Activated effector memory CD4-positive, alpha-beta T cell treated with anti-CD3 and anti-CD28 coated beads, Interleukin-2, amount 50 U/mL, for 16 hours (primary cell): ENCODE measurements around the gene CFB.

Source experiments
- DNase-seq: peaks from one replicate; pipeline ENCODE4 v3.0.0-alpha.2; 2020

Gene CFB

DNA sequence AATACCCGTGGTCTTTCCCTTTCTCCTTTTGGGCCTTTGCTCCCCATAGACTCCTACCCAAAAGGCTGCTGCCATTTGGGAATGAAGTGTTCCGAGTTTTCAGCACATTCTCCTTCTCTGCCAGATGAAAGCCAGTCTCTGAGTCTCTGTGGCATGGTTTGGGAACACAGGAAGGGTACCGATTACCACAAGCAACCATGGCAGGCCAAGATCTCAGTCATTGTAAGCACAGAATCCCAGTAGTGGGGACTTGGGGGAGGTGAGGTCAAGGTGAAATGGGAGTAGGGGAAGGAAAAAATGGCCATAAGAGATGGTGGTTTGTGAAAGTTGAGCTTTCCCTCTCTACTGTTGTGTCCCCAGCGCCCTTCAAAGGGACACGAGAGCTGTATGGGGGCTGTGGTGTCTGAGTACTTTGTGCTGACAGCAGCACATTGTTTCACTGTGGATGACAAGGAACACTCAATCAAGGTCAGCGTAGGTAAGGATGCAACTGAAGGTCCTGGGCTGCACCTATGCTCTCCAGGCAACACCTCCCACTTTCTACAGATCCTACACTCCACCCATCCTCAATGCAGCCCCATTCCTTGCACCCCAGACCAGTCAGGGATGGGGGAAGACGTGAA is 4.1 kb downstream of the CFB start:
- no peak for DNase-seq

DNA sequence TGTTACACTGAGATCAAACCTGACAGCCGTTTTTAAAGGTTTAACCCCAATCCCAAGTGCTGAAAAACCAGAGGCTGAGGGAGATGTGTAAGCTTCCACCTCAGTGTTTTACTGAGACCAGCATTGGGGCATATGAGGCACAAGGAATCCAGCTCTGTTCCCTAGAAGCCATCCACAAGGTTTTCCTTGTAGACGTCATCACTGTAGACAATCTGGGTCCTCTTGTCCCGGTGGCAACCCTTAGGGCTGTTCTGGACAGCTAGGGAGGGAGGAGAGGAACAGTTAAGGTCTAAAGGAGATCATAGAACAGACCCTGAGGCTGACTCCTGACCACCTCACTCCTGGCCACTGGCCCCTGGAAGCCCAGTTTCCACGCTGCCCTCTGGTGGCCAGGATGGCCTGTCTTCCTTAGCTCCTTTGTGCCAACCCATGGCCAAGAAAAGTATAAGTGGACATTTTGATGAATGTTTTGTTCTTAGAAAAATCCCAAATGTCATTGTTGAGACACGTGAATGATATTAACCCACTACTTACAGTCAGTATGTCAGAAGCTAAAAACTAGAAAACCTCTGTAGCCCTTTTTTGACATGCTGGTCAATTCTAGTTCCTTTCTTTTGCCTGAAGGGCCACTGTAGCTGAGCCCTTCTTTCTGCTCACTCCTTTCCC is 6.4 kb downstream of the CFB start:
- DNase-seq, result peak; percentile 75

DNA sequence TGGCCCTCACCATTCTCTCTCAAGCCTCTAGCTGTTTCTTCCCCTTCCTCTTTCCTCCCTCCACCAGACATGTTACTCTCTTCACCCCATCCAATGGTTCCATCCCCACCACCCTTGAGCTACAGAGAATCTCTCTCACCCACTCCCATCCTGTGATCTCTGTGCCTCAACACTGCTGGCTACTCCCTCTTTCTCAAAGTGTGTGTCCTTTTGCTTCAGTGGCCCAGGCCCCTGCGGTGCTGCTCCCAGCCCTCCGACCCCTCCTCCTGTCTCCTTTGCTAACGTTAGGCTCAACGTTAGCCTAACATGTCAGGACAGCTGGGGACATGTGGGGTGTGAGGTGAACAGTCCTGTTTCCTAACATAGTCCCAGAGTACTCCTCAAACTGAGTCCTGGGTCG is 7.0 kb downstream of the CFB start:
- no peak for DNase-seq

DNA sequence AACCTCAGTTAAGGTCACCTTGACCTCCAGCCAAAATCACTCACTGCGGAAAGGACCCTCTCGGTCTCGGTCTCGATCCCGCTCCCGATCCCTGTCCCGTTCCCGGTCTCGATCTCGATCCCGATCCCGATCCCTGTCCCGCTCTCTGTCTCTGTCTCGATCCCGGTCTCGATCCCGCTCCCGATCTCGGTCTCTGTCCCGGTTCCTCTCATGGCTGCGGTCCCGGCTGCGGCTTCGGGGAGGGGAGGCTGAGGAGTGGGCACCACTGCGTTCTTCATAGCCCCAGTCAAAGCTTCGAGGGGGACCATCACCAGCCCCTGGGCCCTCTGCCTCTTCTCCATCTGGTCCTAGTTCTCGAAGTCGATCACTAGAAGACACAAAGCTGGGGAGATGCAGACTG is 8.6 kb downstream of the CFB start:
- DNase-seq, result no peak

DNA sequence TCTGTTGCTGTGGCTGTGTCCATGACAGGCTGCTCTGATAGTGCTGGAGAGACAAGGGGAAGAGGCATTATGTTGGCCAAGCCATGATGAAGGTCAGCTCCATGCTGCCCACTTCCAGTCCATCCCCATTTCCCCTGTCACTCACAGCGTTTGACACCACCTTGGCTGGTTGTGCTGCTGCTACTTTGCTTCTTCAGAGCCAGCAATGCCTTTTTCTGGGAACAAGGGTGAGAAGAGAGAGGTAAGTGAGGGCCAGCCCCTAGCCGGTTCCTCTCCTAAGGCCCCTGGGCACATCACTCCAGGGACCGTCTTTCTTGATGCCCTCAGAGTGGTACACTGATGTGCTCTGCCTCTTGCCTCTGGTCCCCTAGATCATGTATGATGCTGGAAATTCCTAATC is 10.9 kb downstream of the CFB start:
- DNase-seq, result no peak

DNA sequence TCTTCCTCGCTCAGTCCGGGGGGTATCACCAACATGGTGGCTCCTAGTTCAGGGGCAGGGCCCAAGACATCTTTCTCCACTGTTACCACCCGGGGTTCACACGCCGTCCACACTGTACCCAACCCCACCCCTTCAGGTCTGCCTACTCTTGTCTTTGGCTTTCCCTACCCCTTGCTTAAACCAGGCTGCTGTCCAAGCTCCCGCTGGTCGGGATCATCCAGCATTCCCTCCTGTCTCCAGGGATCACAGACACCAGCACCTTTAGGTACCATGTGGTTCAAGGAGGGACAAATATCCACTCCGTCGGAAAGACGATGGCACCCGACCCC is 12.5 kb downstream of the CFB start:
- DNase-seq, result no peak

DNA sequence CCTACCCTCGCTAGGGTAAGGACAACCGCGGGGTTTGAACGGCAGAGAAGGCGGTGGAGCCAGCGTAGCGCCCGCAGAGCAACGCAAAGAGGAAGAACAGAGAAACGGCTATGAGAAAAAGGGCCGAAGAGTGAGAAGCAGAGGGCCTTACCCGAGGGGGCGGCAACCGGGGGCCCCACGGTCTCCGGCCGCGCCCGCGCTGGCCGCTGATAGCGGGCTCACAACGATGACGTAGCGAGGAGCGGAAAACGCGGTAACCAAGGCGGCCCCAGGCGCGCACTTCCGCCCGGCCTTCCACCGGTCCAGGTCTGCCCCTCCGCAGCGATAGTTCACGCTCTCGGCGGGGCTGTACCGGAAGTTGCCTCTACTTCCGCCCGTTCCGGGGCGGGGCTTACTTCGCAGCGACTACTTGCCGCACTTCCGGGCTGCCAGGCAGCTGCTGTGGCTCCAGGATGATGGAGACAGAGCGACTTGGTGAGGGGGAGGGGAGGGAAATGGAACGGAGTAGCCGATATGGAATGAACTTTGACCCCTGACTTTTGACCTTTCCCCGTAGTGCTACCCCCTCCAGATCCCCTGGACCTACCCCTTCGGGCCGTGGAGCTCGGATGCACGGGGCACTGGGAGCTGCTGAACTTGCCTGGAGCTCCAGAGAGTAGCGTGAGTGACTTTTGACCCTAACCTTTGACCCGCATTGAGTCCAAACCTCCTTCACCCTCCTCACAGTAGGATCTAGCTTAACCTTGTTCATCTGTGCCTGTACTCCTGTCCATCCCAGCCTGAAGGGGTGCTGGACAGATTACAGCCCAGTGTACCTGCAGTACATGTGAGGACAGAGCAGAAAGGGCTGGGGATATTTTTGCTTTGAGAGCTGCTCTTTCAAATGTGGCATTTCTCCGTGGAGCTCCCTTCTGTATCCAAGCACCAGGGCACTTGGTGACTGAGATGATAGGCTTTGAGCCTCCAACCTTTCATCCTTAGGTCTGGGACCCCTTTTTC is 13.1 kb downstream of the CFB start, which contains the start of the genes NELFE and SKIC2:
Gene NELFE, minus strand, starts transcription at position 231 of the 999 bp plus-strand sequence. CDS start 525 bp downstream, outside the sequence.
Gene SKIC2, plus strand, starts transcription at position 435 of the 999 bp plus-strand sequence. Its CDS starts 18 bp downstream, at position 453.
- peak; percentile 100 for DNase-seq

DNA sequence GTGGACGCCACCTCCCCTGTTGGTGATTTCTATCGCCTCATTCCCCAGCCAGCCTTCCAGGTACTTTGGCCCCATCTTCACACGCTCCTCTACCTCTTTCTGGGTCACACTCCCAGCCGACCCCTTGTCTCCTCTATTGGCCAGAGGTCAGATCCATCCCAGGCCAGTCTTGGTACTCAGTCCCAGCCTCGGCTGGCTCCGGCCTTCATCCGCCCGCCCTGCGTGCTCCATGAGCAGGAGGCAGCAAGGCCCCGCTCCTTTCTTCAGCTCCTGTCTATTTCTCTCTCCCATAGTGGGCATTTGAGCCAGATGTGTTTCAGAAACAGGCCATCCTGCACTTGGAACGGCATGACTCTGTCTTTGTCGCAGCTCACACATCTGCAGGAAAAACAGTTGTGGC is 15.7 kb downstream of the CFB start:
- DNase-seq, result no peak

DNA sequence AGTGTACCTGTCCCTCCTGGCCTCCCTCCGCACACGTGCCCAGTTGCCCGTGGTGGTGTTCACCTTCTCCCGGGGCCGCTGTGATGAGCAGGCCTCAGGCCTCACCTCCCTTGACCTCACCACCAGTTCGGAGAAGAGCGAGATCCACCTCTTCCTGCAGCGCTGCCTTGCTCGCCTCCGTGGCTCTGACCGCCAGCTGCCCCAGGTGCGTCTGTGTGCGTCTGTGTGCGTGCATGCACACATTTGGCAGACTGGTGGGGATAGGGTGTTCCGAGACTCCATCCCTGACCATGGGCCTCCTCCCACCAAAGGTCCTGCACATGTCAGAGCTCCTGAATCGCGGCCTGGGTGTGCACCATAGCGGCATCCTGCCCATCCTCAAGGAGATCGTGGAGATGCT is 18.0 kb downstream of the CFB start:
- no peak for DNase-seq

DNA sequence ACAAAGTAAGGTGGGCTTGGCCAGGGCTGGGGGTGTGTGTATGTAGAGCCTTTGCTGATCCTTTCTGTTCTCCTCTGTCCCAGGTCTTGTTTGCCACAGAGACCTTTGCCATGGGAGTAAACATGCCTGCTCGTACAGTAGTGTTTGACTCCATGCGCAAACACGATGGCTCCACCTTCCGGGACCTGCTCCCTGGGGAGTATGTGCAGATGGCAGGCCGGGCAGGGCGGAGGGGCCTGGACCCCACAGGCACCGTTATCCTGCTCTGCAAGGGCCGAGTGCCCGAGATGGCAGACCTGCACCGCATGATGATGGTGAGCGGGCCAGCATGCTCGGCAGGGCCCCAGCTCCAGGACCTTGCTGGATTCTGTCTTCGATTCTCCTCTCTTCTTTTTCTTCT is 19.8 kb downstream of the CFB start:
- DNase-seq, result no peak

DNA sequence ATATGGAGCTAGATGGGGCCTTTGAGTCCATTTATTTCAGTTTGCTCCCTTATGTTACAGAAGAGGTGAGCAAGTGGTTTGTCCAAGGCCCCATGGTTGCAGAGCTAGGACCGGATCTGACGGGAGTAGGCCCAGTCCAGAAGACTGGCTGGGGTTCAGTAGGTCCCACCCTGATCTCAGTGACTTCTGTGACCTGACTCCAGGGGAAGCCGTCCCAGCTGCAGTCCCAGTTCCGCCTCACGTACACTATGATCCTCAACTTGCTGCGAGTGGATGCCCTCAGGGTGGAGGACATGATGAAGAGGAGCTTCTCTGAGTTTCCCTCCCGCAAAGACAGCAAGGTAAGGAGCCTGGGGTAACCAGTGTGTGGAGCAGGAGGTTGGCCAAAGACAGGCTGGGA is 20.6 kb downstream of the CFB start:
- DNase-seq, result no peak

DNA sequence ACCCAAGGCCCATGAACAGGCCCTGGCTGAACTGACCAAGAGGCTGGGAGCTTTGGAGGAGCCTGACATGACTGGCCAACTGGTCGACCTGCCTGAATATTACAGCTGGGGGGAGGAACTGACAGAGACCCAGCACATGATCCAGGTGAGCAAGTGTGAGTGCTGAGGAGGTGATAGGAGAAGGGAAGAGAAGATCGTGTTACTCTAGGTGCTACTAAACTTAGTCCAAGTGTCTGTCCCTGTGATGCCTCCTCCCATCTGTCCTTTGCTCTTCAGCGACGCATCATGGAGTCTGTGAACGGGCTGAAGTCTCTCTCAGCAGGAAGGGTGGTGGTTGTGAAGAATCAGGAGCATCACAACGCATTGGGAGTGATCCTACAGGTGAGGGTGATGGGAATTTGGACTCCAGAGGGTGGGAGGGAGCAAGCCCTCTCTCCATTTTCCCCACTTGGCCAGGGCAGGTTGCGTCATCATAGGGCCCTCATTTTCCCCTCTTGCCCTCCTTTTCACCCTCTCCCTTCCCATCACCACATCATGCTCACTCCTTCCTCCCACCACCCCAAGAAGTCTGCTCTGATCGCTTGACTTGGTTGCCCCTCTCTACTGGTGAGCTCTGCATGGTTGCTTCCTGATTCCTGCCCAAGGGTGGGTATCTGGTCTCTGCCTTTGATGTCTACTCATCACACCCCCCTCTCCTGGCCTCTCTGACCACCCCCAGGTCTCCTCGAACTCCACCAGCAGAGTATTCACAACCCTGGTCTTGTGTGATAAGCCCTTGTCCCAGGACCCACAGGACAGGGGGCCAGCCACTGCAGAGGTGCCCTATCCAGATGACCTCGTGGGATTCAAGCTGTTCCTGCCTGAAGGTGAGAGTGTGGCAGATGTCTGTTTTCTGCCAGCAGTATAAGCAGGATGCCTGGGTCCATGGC is 21.4 kb downstream of the CFB start:
- peak; percentile 57 for DNase-seq

DNA sequence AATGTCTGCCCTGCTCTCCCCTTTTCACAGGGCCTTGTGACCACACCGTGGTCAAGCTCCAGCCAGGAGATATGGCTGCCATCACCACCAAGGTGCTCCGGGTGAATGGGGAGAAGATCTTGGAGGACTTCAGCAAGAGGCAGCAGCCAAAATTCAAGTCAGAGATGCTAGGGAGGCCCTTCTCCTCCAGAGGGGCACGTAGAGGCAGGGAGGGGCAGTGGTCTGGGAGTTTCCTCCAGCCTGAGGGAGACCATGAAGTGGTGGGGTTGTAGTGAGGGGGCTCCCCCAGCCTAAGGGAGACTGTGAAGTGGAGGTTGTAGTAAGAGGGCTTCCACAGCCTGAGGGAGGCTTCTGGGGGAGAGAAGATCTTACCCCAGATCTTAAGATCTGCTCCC is 22.0 kb downstream of the CFB start:
- DNase-seq, result peak; percentile 57

DNA sequence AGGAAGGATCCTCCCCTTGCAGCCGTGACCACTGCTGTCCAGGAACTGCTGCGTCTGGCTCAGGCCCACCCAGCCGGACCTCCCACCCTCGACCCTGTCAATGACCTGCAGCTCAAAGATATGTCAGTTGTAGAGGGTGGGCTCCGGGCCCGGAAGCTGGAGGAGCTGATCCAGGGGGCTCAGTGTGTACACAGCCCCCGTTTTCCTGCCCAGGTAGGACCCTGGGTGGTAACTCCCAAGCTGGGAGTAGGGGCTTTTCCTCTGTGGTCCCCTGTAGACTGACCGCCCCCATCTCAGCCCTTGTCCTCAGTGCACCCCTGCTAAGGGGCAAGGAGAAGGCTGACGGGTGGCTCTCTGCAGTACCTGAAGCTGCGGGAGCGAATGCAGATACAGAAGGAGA is 22.4 kb downstream of the CFB start:
- no peak for DNase-seq

DNA sequence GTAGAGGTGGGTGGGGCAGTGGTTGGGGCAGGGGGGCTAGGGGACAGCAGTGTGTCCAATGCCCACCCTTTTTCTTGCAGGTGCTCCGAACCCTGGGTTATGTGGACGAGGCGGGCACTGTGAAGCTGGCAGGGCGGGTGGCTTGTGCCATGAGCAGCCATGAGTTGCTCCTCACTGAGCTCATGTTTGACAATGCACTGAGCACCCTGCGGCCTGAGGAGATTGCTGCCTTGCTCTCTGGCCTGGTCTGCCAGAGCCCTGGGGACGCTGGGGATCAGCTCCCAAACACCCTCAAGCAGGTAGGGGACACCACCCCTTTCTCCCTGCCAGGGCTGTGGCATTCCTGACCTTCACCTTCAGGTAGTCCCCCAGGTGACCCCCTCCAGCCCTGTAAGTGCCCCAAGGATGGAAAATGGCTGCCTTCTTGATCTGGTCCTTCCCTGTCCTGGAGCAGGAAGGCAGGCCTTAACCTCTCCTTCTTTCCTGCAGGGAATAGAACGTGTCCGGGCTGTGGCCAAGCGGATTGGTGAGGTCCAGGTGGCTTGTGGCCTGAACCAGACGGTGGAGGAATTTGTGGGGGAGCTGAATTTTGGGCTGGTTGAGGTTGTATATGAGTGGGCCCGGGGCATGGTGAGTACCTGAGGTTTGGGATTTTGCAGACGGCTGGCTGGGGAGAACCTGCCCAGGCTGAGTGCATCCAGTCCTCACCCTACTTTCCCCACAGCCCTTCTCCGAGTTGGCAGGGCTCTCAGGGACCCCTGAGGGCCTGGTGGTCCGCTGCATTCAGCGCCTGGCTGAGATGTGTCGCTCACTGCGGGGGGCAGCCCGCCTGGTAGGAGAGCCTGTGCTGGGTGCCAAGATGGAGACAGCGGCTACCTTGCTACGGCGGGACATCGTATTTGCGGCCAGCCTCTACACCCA is 23.2 kb downstream of the CFB start:
- DNase-seq, result peak; percentile 62

DNA sequence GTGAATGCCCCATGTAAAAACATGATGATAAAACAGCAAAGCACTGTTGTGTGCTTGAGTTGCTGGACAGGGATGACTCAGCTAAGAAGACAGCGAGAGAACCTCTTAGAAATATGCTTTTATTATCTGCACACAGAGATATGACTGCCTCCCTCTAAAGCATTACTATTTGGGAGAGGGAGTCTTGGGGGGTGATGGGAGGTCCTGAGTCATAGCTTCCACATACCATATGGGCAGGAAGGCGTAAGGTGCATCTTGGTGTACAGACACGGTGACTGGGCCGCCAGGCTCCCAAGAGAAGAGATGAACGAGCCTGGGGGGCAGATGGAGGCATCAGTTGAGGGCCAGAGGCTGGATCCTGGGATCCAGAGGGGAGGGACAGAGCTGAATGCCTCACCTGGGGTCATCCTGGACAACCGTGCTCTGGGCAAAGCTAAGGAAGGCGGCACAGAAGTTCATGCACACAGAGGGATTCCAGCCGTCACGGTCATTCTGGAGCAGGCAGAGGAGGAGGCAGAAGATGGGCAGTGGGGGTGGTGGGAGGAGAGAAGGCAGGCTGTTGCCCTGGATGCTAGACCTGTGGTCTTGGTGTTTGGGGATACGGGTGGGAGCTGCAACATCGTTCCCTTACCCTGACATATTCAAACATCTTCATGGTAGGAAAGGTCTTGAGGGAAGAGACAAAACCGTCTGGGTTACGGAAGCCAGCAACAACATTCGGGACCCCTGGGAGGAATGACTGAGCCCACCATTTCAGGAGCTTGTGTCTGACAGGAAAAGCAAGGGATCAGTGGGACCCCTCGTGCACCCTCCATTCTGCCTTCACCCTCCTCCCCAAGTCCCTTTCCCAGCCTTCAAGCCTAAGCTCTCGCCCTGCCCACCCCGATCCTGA is 24.1 kb downstream of the CFB start:
- DNase-seq, result no peak

DNA sequence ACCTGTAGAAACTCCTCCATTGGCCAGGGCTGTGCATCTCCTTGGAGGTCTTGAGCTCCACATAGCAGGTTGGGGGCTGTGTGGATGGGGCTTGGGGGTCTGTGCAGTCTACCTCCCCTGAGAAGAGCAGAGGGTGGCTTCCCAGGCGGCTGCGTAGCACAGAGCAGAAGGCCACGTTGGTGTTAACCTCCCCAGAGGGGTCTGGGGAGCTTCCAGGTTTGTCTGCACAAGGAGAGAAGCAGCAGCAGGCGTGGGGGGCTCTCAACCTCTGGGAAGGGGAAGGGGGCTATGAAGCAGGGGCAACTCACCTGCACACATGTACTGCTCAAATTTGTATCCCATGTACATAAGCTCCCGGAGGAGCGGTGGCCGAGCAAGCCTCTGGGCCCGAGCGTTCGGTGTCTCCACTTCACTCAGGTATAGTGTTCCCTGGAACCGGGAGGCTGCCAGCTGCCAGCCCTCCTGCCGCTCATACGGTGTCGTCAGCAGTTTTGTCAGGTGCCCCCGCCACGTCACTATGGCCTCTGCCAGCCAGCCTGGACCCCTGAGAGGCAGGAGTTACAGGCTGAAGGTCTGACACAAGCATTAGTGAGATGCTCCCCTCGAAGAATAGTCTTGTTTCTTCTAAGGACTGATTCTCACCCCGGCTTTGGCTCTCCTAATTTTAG is 24.8 kb downstream of the CFB start:
- no peak for DNase-seq

DNA sequence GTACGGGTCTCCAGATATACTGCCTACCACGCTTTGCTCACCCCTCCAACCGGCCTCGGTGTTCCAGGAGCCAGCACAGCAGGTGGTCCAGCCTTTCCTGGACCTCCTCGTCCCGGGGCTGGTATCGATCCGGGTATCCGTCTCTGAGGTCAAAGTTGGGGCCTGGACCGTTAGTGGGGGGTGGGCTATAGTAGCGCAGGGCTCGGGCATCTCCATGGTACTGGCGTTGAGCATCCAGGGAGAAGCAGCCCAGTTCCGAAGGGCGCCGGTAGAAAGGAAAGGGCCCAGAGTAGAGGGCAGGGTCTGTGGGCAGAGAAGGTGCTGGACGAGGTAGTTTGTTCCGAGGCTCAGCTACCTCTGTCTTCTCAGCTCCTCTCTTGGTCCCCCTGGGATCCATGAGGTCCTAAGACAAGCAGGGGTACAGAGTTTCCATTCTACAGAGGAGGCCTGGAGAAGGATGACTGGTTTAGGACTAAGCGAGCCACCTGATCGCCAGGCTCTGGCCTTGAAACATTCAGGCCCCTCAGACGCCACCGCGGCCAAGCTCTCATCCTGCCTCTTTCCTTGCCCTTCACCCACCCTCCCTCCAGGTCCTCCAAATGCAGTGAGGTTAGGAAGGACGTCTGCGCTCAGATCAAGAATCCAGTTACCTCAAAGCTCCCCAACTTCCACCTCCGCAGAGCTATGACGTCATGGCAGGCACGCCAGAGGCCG is 25.5 kb downstream of the CFB start:
- no peak for DNase-seq
